Left kidney (tissue), 2 donors: ENCODE measurements around the gene PTAFR. TPM values are rescaled to one million over a fixed set of nuclear protein-coding genes. Genes with fewer than 3 reads are reported as not detected.
"Not testable (repeated sequence)": the region's sequence is repeated elsewhere in the genome, so short reads cannot be mapped to it uniquely, and the experiment has no call there.

Experiments
- DNase-seq: peaks from one replicate; pipeline ENCODE4 v3.0.0-alpha.2; 2013
- polyA plus RNA-seq: library from polyadenylated mRNA; unstranded; fragments of 120-200 nt; gene quantifications from one replicate; pipeline ENCODE4 v1.2.1, GENCODE V29; 2013; ENCODE audit not compliant: insufficient read length

The PTAFR gene
- polyA plus RNA-seq, 1 donor = 1.9 TPM

DNA sequence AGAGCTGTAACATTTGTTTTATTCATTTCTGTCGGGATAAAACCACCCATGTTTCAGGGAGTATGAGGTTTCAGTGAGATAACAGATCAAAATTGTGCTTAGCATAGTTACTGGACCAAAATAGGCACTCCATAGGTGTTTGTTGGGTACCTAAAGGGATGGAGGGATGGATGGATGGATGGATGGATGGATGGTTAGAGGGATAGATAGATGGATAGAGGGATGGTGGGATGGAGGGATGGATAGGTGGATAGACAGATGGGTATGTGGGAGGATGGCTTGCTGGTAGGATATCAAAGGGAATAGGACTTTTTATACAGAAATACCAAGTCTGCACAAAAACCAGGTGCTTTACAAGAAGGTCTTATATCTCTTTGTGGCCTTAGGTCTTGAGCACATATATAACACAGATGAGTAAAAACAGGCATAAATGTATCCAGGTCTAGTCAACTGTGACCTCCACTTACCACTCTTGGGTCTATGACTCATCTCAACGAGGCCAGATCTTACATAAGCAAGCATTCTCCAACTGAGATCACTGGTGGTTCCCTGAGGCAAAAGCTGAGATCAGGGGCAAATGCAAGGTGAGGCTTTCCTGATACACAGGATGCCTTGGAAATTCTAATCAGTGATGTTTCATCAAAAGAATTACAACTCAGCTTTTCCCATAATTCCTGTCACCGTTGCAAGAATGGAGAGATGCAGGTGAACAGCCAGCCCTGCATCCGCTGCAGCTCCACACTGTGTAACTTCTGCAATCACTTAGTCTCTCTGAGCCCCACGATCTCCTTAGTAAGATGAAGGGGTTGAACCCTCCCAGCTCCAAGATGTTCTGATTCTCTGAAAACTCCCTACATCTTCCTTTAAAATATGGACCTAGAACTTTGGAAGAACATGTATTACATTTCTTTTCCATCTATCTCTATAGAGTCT is 32.0 kb downstream of the PTAFR start:
- DNase-seq = no peak

DNA sequence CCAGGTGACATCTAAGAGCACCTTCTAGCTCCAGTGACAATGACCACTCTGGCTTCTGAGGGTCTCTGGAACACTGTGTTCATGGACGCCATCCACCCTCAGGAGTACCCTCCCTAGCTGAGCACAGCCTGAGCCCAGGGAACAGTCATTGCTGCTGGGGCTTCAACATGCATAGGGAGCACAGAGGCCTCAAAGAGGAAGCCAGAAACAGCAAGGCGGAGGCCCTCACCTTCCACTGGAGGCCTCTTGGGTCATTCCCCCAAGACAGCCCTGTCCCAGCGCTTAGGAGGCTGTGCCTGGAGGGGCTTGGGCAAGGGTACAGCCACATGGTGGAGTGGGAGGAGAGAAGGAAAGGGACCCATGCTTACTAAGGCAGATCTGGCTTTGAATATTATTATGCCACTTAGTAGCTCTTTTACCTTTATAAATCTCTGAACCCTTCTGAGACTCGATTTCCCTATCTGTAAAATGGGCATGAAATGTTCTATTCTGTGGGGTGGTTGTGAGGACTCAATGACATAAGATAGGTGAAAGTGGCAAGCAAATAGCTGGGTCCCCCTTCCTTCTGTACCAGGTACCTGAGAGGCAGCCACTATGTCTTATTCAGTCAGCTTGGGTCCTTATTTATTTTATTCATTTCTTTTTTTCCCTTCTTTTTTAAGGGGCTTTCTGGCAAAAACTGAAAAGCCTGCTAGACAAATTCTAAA is 32.8 kb downstream of the PTAFR start:
- no peak for DNase-seq

DNA sequence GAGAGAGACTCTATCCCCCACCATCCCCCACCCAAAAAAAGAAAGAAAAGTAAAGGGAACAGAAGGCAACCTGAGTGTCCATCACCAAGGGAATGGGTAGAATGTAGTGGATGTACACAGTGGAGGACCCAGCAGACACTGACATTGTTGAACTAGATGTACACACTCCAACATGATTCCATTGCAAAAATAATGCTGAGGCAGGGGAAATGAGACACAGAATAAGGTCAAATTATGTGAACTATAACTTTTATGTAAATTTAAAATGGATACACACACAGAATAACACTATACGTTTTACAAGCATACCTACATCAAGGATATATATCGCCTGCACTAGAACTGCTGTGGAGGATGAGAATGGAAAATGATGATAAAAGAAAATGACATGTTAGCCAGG is 34.8 kb downstream of the PTAFR start:
- no peak for DNase-seq

DNA sequence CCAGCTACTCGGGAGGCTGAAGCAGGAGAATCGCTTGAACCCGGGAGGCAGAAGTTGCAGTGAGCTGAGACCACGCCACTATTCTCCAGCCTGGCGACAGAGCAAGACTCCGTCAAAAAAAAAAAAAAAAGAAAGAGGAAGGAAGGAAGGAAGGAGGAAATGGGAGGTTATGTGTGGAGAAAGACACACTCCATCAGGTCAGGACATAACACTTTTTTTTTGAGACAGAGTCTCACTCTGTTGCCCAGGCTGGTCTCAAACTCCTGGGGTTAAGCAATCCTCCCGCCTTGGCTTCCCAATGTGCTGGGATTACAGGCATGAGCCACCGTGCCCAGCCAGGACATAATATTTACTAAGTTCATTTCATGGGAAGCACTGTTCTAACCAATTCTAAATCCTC is 36.6 kb downstream of the PTAFR start:
- DNase-seq = not testable (repeated sequence)

DNA sequence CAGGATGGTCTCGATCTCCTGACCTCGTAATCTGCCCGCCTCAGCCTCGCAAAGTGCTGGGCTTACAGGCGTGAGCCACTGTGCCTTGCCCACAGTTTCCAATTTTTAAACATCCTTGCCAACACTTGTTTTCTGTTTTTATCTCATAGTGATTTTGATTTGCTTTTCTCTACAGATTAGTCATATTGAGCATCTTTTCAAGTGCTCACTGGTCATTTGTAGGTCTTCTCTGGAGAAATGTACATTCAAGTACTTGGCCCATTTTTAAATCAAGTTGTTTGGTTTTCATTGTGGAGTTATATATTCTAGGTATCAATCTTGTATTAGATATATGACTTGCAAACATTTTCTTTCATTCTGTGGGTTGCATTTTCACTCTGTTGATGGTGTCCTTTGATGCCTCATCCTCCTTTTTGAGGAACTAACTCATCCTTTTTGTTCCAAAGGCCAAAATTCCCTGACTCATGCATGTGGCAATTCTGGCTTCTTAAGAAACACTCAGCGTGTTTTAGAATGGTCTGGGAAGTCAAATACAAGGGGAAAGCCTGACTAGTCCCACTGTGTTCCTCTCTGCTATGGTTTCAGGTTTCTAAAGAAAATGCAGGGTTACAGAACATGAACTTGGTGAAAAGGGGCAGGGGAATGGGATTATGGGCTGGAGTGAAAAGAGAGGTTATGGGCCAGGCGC is 37.3 kb downstream of the PTAFR start:
- no peak for DNase-seq

DNA sequence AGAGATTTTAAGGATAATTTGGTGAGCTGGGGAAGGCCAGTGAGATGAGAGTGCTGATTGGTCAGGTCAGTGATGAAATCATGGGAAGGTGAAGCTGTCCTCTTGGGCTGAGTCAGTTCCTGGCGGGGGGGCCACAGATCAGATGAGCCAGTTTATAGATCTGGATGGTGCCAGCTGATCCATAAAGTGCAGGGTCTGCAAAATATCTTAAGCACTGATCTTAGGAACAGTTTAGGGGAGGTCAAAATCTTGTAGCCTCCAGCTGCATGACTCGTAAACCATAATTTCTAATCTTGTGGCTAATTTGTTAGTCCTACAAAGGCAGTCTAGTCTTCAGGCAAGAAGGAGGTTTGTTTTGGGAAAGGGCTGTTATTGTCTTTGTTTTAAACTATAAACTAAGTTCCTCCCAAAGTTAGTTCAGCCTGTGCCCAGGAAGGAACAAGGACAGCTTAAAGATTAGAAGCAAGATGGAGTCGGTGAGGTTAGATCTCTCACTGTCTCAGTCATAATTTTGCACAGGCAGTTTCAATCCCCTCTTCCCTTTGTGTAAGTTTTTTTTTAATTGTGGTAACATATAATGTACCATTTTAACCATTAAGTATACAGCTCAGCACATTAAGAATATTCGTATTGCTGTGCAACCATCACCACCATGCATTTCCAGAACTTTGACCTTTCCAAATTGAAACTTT is 39.4 kb downstream of the PTAFR start:
- DNase-seq = no peak

DNA sequence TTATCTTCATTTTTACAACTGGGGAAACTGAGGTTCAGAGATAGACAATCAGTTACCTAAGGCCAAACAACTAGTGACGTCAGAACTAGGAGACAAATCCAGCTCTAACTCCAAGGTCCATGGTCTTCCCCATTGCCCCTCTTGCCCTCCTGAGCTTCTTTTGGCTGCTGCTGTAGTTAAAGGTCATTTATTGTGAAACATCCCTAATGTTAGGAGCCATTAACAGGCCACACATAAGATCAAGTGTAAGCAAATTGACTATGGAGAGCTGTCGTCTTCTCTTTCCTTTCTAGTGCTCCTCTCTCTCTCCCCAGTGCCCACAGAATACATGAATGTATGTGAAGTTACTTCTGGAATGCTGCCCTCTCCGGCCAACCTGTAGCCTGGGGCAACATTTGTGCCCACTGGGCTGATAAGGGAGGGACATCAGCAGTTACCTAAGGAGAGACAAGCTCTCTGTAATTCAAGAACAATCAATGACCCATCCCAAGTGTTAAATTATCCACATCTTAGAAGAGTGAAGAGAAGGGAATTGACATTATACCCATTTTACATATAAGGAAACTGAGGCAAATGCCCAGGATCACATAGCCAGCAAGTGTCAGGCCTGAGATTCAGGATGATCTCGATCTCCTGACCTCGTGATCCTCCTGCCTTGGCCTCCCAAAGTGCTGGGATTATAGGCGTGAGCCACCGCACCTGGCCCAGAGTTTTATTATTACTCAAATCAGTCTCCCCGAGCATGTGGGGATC is 40.1 kb downstream of the PTAFR start:
- DNase-seq = no peak

DNA sequence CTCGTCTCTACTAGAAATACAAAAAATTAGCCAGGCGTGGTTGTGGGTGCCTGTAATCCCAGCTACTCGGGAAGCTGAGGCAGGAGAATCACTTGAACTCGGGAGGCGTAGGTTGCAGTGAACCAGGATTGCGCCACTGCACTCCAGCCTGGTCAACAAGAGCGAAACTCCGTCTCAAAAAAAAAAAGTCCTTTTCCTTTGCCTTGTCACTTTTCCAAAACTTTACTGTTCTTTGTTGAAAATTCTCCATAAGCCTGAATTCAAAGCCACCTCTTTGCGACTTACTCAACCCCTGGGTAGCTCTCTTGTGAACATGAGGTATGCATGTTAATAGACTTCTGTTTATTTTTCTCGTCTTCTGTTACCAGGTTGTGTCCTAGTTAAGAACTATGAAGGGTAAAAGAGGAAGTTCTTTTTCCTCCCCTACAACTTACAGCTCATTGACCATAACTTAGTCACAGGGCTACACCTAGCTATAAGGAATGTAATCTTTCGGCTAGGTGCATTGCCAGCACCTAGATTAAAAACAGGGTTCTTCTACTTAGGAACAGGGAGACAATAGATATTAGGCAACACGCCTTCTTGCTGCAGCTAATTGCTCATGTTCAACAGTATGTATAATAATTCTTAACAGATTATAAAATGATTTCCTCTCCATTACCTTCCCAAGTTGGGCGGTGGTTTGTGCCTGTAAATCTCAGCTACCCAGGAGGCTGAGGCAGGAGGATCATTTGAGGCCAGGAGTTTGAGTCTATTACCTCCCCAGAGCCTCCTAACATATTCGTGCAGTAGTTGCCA is 40.9 kb downstream of the PTAFR start:
- no peak for DNase-seq

DNA sequence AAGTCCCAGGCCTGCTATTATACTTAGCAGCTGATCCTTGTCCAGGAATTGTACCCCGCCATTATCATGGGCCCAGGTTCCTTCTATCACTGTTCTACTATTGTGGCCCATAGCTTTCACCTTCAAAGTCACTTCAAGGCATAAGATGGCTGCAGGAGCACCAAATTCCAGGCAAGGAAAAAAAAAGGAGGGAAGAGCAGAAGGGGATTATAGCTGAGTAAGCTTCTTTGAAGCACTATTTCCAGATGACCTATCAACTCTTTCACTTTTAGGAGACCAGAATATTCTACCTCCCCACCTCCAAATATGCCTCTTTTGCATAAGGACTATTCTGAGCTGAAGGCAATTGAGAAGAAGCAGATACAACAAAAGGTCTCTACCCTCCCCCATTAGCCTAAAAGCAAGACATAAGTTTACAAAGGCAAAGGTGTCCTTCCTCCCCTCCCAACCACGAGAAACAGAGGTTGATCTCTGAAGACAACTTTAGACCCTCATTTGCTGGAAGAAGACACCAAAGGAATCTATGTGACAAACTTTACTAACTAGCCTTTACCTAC is 41.8 kb downstream of the PTAFR start:
- no peak for DNase-seq

DNA sequence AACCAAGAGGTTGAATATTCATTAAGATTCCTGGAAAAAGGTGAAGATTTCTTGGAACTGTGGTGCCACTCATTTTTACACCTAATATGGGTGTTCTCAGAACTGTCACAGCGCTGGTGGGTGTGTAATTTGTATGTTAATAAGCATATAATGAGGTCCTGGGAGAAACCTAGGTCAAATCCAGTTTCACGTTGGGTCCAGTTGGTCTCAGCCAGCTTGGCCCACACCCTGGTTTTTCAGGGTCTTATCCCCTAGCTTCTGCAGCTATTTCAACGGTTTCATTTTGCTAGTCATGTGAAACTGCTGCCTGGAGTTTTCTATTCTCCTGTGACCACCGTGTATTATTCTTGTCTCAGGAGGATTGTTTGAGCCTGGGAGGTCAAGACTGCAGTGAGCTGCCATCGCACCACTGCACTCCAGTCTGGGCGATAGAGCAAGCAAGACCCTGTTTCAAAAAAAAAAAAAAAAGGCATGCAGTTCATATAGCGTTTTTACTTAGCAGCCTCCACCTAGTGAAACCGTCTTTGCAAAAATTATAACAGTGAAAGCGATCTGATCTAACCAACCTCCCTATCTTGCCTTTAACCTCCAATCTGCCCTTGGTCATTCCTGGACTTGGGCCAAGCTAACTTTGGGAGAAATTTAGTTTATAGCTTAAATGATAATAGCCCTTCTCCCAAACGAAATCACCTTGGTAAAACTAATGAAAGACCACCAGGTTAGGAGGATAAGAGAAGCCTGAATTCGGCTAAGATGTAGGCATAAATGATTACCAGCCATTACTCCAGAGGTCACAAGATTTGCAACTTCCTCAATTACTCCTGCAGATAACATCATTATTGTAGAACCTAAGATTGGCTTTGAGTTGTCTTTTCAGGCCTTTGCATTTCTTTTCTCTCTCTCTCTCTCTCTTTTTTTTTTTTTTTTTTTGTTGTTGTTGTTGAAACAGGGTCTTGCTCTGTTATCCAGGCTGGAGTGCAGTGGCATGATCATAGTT is 44.0 kb downstream of the PTAFR start:
- DNase-seq = no peak

DNA sequence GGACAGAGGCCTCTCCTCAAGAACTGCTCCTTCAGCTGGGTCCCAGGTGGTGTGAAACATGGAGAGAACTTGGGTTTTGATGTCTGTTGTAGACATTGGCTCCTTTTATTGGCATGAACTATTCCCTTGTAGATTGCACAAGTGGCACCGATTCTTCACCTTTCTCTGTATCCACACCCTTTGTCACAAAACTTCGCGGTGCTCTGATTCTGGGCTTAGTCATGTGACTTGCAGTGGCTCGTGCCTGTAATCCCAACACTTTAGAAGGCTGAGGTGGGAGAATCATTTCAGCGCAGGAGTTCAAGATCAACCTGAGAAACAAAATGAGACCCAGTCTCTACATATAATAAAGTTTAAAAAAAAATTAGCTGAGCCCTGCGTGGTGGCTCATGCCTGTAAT is 45.6 kb downstream of the PTAFR start:
- DNase-seq = no peak

DNA sequence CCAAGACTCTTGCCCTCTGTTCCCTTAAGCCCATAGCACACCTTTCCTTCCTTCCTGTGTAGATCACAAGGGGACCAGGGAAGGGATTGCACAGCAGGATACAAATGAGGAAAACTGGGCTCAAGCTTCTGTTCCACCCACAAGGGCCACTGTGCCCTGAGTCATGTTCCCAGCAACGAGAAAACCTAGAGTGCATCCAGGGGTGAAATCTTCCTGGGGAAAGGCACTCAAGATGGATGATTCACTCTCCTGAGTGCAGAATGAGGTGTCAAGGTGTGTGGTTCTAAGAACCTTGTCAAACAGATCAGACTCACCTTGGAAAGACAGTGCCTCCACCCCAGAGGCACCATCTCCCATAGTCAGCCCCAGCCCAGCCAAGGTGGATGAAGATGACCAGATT is 47.3 kb downstream of the PTAFR start:
- DNase-seq = no peak

DNA sequence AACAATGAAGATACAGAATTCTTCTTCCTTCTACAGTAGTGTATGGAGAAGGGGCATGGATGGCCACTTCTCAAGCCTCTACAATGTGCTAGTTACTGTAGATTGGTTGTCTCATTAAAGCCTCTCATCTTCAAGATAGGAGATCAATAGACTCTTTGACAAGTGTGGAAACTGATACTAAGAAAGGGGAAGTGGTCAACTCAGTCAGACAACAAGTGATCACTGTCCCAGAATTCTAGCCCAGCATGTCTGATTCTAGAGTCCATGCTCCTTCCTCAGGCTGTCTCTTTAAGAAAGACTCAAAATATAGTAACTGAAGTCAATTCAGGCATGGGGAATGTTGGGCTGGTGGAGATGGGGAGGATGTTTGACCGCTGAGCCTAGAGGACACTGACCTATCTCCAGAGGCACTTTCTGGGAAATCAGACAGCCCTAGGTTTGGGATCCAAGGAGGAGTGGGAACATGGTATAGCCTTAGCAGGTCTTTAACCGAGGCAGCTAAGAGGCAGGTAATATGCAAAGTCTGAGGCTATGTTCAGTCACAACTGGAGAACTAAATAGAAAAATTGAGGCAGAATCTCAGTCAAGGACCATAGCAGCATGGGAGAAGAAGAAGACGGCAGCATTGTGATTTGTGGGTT is 48.8 kb downstream of the PTAFR start:
- no peak for DNase-seq

DNA sequence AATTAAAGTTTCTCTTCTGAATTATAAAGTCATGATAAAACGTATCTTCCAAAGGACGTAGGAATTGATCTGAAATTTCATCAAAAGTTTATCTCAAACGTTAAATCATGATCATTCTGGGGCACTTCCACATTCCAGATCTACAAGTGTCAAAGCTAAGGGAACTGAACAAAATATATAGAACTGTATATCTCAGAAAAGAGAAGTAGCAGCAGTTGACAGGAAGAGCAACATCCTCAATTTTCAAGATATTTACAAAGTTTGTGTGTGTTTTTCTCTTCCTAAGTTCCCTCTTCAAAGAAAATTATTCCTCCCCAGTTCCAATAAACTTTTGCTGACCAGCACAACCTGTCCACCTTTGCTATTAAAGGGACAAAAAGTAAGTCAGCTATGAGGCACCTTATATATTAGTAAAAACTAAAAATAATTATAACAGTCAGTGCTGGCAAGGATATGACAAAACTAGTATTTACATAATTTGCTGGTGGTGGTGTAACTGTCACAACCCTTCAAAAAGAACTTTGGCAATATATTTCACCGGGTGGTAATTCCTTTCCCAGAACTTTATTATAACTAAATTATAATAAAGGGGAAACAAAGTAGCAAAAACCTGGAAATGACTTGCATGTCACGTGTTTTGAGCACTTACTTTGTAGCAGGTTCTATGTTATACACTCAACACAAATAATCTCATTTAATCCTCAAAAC is 49.6 kb downstream of the PTAFR start:
- DNase-seq = no peak

DNA sequence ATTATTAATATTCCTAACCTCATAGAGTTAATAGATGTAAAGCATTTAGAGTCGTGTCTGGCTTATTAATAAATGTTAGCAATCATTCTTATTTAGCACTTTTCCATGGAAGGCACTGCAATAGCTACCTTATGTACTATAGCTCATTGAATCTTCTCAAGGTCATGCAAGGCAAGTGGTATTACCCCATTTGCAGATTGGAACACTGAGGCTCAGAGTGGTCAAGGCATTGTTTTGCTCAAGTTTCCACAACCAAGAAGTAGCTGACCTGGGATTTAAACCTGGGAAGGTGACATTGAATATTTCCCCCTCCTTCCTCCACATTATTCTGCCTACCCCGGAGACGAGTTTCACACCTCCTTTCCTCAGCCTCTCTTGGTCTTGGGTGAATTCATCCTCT is 50.3 kb downstream of the PTAFR start:
- DNase-seq = no peak

DNA sequence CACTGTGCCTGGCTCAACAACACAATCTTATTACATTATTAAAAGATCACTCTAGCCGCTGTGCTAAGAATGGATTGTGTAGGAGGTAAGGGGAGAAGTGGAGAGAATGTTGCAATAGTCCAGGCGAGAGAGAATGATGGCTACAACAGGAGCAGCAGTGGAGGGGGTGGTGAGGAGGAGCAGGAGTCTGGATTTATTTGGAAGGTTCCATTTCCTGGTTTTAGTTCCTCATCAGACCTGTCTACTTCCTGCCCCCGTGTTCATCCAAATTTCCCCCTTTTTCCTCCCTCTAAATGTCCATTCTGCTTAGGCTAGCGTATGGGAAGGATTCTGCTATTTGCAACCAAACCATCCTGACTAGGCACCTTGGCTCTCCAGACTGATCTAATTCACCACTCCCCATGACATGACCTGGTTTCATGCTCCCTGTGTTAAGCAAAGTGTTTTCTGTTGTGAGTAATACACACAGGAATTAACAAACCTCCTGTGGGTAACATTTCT is 53.0 kb downstream of the PTAFR start:
- no peak for DNase-seq

DNA sequence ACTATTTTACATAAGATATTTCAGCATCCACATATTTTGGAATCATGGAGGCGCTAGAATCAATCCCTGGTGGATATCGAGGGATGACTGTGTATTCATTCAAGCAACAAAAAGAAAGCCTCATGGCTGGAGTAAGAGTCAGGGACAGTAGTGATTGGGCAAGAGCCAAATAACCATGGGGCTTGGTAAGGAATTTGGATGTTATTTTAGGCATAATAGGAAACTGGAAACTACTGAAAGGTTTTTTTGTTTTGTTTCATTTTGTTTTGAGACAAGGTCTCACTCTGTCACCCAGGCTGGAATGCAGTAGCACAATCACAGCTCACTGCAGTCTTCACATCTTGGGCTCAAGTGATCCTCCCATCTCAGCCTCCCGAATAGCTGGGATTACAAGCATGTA is 54.3 kb downstream of the PTAFR start:
- no peak for DNase-seq

DNA sequence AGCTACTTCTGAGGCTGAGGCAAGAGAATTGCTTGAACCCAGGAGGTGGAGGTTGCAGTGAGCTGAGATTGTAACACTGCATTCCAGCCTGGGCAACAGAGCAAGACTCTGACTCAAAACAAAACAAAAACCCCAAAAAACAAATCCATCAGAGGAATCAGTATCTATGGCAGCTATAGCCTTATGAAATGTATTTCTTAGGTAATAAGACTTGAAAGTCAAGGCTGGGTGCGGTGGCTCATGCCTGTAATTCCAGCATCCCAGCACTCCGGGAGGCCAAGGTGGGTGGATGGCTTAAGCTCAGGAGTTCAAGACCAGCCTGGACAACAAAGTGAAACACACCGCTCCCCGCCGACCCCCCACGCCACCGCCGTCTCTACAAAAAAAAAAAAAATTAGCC is 56.9 kb downstream of the PTAFR start:
- no peak for DNase-seq
